ENCODE results near the gene ZC3H8. TPM values are rescaled to one million over a fixed set of nuclear protein-coding genes. Genes with fewer than 3 reads are reported as not detected.
A peak's percentile ranks its signal among the peaks of the same experiment; 100 is the strongest.
"Not testable (repeated sequence)": the region's sequence is repeated elsewhere in the genome, so short reads cannot be mapped to it uniquely, and the experiment has no call there.

The ZC3H8 gene
- total RNA-seq, 2 experiments from 2014 or later, result 15.5 to 18.7 TPM

DNA sequence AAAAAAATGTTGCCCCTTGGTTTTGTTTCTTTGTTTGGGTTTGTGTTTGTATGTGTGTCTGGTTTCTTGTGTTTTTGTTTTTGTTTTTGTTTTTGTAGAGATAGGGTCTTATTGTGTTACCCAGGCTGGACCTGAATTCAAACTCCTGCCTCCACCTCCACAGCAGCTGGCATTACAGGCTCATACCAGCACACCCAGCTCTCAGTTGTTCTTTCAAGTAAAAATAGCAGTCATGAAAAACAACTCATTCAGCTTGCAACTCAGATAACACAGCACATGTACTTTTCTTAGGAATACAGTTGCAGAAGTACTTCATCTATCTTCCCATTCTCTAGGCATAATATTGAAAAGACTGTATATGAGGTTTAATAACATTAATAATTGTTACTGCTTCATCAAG, 37.0 kb downstream of the ZC3H8 start:
- no peaks in the 10 kb centered on the region for H3K27me3 Mint-ChIP-seq (ENCODE audit: low read depth)
- CTCF ChIA-PET, result no interaction called here
- intact Hi-C loops (cut with micrococcal nuclease), result no loop called here
- H3K36me3 Mint-ChIP-seq (ENCODE audit: low read depth), result peaks cover 42% of the 10 kb centered on the region
- peaks cover 18% of the 10 kb centered on the region for H3K4me1 Mint-ChIP-seq (ENCODE audit: low read depth)
- no peak for DNase-seq
- no peak overlapping the region for H3K27ac Mint-ChIP-seq
- H3K4me3 Mint-ChIP-seq, result no peak overlapping the region
- H3K9me3 Mint-ChIP-seq, result peaks cover 18% of the 10 kb centered on the region

GRCh38 chr2:112216167-112216566, 38.7 kb downstream of the ZC3H8 start:
- Mint-ChIP-seq H3K4me1 (ENCODE audit: low read depth) (peaks cover 4% of the 10 kb centered on the region), H3K4me3 (no peak overlapping the region), H3K27me3 (ENCODE audit: low read depth) (no peaks in the 10 kb centered on the region), H3K27ac (no peak overlapping the region), H3K36me3 (ENCODE audit: low read depth) (peaks cover 33% of the 10 kb centered on the region), H3K9me3 (peaks cover 10% of the 10 kb centered on the region)
- CTCF ChIA-PET, result interaction anchor here (0.7 to 0.9 kb wide), 2 partner anchors 10 to 34 kb away, joined by 3 read pairs; no protein-coding TSS in a partner anchor
- intact Hi-C loops (cut with micrococcal nuclease), result no loop called here
- DNase-seq, result no peak

- H3K4me1 Mint-ChIP-seq (ENCODE audit: low read depth); DNase-seq; intact Hi-C loops (cut with micrococcal nuclease); CTCF ChIA-PET; H3K27me3 Mint-ChIP-seq (ENCODE audit: low read depth); H3K27ac Mint-ChIP-seq; H3K4me3 Mint-ChIP-seq: not testable (repeated sequence)
- Mint-ChIP-seq H3K36me3 (ENCODE audit: low read depth) (peaks cover 29% of the 10 kb centered on the region), H3K9me3 (peaks cover 13% of the 10 kb centered on the region)
Observed at GRCh38 chr2:112207905-112208304, 46.9 kb downstream of the ZC3H8 start.

DNA sequence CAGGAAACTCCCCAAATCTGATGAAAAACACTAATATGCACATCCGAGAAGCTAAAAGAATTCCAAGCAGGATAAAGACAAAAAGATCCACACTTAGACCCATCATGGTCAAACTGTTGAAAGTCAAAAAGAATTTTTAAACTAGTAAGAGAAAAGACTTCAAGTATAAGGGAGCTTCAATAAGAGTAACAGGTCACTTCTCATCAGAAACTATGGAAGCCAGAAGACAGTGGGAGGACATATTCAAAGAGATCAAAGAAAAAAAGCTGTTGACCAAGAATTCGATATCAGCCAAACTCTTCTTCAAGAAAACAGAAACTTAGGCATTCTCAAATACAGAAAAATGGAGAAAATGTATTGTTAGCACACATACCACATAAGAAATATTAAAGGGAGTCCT, 50.4 kb downstream of the ZC3H8 start:
- H3K9me3 Mint-ChIP-seq, result peaks cover 13% of the 10 kb centered on the region
- no peak for DNase-seq
- no peaks in the 10 kb centered on the region for H3K27me3 Mint-ChIP-seq (ENCODE audit: low read depth)
- peaks cover 5% of the 10 kb centered on the region for H3K4me1 Mint-ChIP-seq (ENCODE audit: low read depth)
- H3K4me3 Mint-ChIP-seq, result no peak overlapping the region
- H3K36me3 Mint-ChIP-seq (ENCODE audit: low read depth), result peaks cover 28% of the 10 kb centered on the region
- CTCF ChIA-PET, result no interaction called here
- H3K27ac Mint-ChIP-seq, result no peak overlapping the region
- intact Hi-C loops (cut with micrococcal nuclease), result no loop called here

DNA sequence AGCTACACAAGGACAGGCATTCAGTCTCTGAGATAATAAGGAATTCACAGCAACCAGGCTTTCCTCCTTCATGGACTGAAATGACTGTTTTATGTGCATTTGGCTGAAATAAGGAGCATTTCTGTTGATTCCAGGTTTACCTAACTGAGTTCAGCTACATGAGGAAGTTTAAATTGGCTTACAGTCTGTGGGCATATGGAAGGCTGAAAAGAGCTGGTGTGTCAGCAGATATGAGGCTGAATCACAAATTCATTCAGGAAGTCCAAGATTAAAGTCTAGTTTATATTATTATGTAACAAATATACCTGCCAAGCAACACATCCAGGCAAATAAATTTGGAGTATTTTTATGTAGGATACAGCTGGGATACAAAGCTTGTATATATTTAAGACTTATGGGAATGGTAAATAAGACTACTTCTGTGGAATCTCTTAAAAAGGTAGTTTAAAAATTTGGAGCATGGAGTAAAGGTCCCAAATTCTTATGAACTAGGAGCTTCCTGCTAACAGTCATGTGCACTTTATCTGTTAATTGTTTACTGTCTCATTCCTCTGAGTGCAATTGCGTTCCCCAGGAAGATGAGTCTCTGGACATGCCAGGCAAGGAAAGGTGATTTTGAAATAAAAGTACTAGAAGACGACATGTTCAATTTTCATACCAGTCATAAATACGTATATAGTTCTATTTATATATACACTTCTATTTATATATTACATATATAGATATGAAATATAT, 53.0 kb downstream of the ZC3H8 start:
- Mint-ChIP-seq H3K27me3 (ENCODE audit: low read depth) (no peaks in the 10 kb centered on the region), H3K4me1 (ENCODE audit: low read depth) (peaks cover 9% of the 10 kb centered on the region), H3K36me3 (ENCODE audit: low read depth) (peaks cover 31% of the 10 kb centered on the region), H3K9me3 (peaks cover 13% of the 10 kb centered on the region), H3K27ac (no peak overlapping the region), H3K4me3 (no peak overlapping the region)
- intact Hi-C loops (cut with micrococcal nuclease), result no loop called here
- CTCF ChIA-PET, result interaction anchor here (1.1 to 1.7 kb wide), 2 partner anchors 12 to 52 kb away, joined by 3 to 6 read pairs; no protein-coding TSS in a partner anchor
- DNase-seq, result no peak

DNA sequence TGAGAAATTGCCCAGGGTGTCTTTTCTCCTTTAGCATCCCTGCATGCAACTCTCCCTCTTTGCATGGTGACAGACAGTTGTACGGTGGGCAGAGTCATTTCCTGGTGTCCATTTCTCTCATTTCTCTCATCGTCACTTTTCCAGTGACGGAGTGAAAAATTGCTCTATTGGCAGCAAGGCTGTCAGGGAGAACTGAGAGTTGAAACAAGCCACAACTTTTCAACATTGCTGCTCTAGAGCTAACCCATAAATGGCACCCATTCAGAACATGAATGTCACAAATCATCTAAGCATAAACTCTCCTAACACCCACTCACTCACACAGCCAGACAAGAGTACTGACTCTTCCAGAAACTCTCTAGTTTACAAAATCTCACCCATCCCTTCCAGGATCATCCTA, 55.7 kb downstream of the ZC3H8 start:
- no peaks in the 10 kb centered on the region for H3K27me3 Mint-ChIP-seq (ENCODE audit: low read depth)
- DNase-seq, result no peak
- no peak overlapping the region for H3K4me3 Mint-ChIP-seq
- CTCF ChIA-PET, result interaction anchor here (1.1 kb wide), 1 partner anchor 11 kb away, joined by 3 read pairs; no protein-coding TSS in a partner anchor
- peaks cover 9% of the 10 kb centered on the region for H3K9me3 Mint-ChIP-seq
- peaks cover 29% of the 10 kb centered on the region for H3K4me1 Mint-ChIP-seq (ENCODE audit: low read depth)
- no peak overlapping the region for H3K27ac Mint-ChIP-seq
- peaks cover 30% of the 10 kb centered on the region for H3K36me3 Mint-ChIP-seq (ENCODE audit: low read depth)
- intact Hi-C loops (cut with micrococcal nuclease), result loop anchor here (2.0 kb wide), 1 partner anchor 16 kb away; no protein-coding TSS in a partner anchor

GRCh38 chr2:112198780-112199179, 56.1 kb downstream of the ZC3H8 start:
- Mint-ChIP-seq H3K27ac (no peak overlapping the region), H3K36me3 (ENCODE audit: low read depth) (peaks cover 29% of the 10 kb centered on the region), H3K9me3 (peaks cover 6% of the 10 kb centered on the region), H3K4me3 (no peak overlapping the region), H3K4me1 (ENCODE audit: low read depth) (peaks cover 32% of the 10 kb centered on the region), H3K27me3 (ENCODE audit: low read depth) (no peaks in the 10 kb centered on the region)
- CTCF ChIA-PET, result no interaction called here
- intact Hi-C loops (cut with micrococcal nuclease), result loop anchor here (2.0 kb wide), 1 partner anchor 16 kb away; no protein-coding TSS in a partner anchor
- no peak for DNase-seq

GRCh38 chr2:112197868-112198267, 57.0 kb downstream of the ZC3H8 start:
- H3K9me3 Mint-ChIP-seq, result no peaks in the 10 kb centered on the region
- peaks cover 35% of the 10 kb centered on the region for H3K4me1 Mint-ChIP-seq (ENCODE audit: low read depth)
- intact Hi-C loops (cut with micrococcal nuclease), result loop anchor here (2.0 kb wide), 1 partner anchor 15 kb away; no protein-coding TSS in a partner anchor
- no peaks in the 10 kb centered on the region for H3K27me3 Mint-ChIP-seq (ENCODE audit: low read depth)
- H3K4me3 Mint-ChIP-seq, result no peak overlapping the region
- CTCF ChIA-PET, result interaction anchor here (0.7 to 0.9 kb wide), 2 partner anchors 140 to 283 kb away, joined by 3 to 5 read pairs; no protein-coding TSS in a partner anchor
- no peak for DNase-seq
- peaks cover 24% of the 10 kb centered on the region for H3K36me3 Mint-ChIP-seq (ENCODE audit: low read depth)
- H3K27ac Mint-ChIP-seq, result no peak overlapping the region

DNA sequence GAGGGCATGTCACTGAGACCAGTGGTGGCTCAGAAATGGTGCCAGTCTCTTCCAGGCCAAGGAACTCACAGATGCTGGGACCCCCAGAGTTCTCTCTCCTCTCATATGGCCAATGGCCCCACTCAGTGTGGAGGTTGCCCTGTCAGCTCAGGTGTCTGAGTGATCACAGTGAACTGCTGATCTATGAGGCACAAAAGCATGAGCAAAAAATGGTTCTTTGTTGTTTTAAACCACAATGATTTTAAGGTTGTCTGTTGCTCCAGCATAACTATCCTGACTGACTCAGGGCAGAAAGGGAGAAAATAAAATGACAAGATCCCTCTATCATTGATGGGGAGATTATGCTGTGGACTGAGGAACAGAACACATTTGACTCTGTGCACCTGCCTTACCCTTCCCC, 58.9 kb downstream of the ZC3H8 start:
- CTCF ChIA-PET, result no interaction called here
- Mint-ChIP-seq H3K4me1 (ENCODE audit: low read depth) (peaks cover 48% of the 10 kb centered on the region), H3K4me3 (no peak overlapping the region), H3K27ac (no peak overlapping the region), H3K27me3 (ENCODE audit: low read depth) (no peaks in the 10 kb centered on the region), H3K9me3 (peaks cover 2% of the 10 kb centered on the region), H3K36me3 (ENCODE audit: low read depth) (peaks cover 24% of the 10 kb centered on the region)
- intact Hi-C loops (cut with micrococcal nuclease), result no loop called here
- DNase-seq, result no peak

DNA sequence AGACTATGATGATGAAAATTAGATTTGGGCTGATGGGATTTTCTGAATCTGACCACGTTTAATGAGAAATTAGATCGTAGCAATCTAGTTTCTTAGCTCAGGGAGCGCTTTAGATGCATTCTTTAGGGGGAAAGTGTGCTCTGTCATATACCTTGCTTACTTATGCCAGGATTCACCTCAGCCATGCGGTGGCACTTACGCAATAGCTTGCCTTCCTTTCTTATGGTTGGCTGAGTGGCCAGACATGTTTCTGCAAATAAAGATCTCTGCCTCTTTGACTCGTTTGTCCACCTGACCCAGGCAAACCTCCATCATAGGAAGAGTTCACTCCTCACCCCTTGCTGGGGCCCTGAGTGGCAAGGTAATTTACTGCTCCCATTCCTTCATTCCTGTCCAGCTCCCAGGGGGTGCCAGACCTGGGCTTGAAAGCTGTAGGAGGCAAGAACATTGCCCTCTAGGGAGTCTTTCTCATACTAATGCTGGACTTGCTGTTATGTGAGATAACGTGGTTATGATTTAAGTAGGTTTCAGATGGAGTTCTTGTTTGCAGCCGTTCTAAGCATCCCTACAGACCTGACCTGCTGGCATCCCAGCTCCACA, 59.6 kb downstream of the ZC3H8 start:
- intact Hi-C loops (cut with micrococcal nuclease), result no loop called here
- Mint-ChIP-seq H3K27me3 (ENCODE audit: low read depth) (no peaks in the 10 kb centered on the region), H3K36me3 (ENCODE audit: low read depth) (peaks cover 22% of the 10 kb centered on the region), H3K27ac (no peak overlapping the region), H3K9me3 (peaks cover 2% of the 10 kb centered on the region), H3K4me3 (no peak overlapping the region), H3K4me1 (ENCODE audit: low read depth) (peaks cover 53% of the 10 kb centered on the region)
- DNase-seq, result no peak
- CTCF ChIA-PET, result interaction anchor here (0.6 to 1.6 kb wide), 2 partner anchors 49 to 284 kb away, joined by 3 to 4 read pairs; no protein-coding TSS in a partner anchor

- H3K4me3 Mint-ChIP-seq, result no peak overlapping the region
- DNase-seq, result peak; percentile 35
- intact Hi-C loops (cut with micrococcal nuclease), result no loop called here
- peaks cover 58% of the 10 kb centered on the region for H3K4me1 Mint-ChIP-seq (ENCODE audit: low read depth)
- H3K36me3 Mint-ChIP-seq (ENCODE audit: low read depth), result peaks cover 22% of the 10 kb centered on the region
- H3K9me3 Mint-ChIP-seq, result peaks cover 2% of the 10 kb centered on the region
- H3K27me3 Mint-ChIP-seq (ENCODE audit: low read depth), result no peaks in the 10 kb centered on the region
- CTCF ChIA-PET, result interaction anchor here (1.6 kb wide), 1 partner anchor 50 kb away, joined by 4 read pairs; no protein-coding TSS in a partner anchor
- peak overlapping the region; percentile 64 for H3K27ac Mint-ChIP-seq
Observed at GRCh38 chr2:112194482-112194881, 60.4 kb downstream of the ZC3H8 start.

- CTCF ChIA-PET, result interaction anchor here (1.6 kb wide), 1 partner anchor 50 kb away, joined by 4 read pairs; no protein-coding TSS in a partner anchor
- intact Hi-C loops (cut with micrococcal nuclease), result no loop called here
- Mint-ChIP-seq H3K4me1 (ENCODE audit: low read depth) (peaks cover 60% of the 10 kb centered on the region), H3K4me3 (no peak overlapping the region), H3K27ac (no peak overlapping the region), H3K36me3 (ENCODE audit: low read depth) (peaks cover 20% of the 10 kb centered on the region), H3K27me3 (ENCODE audit: low read depth) (no peaks in the 10 kb centered on the region), H3K9me3 (peaks cover 2% of the 10 kb centered on the region)
- DNase-seq, result no peak
Observed at GRCh38 chr2:112194028-112194427, 60.8 kb downstream of the ZC3H8 start.
